NCI-H2107 treated with DMSO at 0.1 percent for 48 hours (cell line): Measurements from ENCODE around the gene AMDHD1.
A peak's percentile ranks its signal among the peaks of the same experiment; 100 is the strongest.

ENCODE experiments used
- DNase-seq: peaks from one replicate; lab custom pipeline; 2025; ENCODE audit not compliant: unreplicated experiment; lab: John Stamatoyannopoulos, UW

Gene AMDHD1

DNA sequence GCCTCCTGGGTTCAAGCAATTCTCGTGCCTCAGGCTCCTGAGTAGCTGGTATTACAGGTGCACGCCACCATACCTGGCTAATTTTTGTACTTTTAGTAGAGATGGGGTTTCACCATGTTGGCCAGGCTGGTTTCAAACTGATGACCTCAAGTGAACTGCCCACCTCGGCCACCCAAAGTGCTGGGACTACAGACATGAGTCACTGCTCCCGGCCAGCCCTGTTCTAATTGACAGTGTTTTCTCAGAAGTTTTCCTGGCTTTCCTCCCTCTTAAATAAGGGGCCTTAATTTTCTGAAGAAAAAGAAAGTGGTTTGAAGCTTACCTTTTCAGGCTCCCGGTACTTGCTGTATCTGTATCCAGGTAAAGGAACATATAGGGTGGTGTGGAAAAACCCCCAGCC, 51.3 kb downstream of the AMDHD1 start:
- no peak for DNase-seq

DNA sequence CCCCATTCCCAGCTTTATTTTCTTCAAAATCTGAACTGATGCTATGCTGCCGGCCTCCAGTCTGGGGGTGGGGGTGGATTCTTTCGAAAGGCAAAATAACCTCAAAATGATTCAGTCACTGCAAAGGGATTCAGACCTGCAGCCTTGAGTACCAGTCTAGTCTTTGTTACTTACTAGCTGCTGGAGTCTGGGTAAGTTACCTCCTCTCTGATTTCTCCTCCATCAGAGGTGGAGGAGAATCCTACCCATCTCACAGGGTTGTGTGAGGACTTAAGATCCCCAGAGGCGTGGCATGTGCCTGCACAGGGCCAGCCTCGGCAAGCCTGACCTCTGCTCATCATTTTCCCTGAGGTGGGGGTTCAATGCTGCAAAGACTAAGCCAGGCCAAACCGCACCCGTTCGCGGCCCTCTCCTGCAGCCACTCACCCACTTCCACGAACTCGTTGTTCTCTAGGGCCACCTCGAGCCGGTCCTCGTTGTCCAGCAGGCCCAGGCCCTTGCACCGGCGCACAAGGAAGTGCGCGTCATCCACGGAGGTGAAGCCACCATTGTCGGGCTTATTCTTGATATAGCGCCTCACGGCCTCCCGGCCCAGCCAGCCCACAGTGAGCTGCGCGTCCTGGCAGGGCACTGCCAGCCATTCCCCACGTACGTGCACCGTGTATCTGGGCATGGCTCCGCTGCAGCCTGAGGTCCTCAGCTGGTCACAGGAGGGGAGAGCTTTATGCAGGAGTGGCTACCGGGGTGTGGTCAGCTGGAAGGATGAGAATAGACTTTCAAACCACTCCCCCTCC, 52.3 kb downstream of the AMDHD1 start:
- DNase-seq = no peak

DNA sequence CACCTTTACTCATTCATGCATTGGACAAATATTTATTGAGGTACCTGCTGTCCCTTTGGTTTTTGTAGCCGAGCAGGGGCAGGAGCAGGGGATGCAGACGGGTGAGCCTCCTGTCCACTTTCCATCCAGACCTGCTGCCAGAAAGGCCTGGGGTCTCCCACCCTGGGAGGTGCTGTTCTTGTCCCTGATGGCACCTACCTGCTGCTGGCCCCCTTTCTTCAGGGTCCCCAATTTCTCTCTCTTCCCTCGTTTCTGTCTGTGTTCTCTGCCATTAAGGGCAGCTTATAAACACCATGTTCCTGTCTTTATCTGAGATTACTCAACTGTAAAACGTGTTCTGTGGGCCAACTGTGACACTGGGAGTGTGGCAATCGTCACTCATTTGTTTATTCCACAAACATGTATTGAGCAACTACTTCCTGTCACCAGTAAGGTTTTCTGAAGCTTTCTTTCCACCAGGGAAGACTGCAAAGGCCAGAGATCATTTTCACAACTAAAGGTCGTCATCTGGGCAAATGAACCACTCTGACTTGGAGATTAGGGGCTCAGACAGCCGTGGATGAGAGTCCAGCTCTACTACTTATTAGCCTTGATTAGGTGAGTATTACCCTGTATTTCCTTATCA, 53.0 kb downstream of the AMDHD1 start, which contains the start of gene HAL:
TSS of gene HAL (minus strand) at position 311 of the 625 bp plus-strand sequence. CDS start 434 bp downstream, outside the sequence.
- DNase-seq = no peak

DNA sequence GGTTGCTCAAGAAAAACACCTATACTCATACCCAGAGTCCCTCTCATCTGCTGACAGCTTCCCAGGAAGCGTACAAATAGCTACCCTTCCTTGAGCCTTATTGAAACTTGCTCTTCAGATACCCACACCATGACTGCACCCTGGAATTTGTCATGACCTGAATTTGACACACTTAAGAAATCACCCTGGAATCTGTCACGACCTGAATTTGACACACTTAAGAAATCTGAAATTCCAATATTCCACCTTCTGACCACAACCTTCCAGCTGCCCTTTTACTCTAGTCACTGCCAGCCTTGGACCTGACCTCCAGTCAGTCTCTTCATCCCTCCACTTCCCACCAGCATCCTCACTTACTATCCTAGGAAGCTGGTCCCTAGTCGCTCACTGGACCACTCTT, 54.1 kb downstream of the AMDHD1 start:
- DNase-seq = no peak

DNA sequence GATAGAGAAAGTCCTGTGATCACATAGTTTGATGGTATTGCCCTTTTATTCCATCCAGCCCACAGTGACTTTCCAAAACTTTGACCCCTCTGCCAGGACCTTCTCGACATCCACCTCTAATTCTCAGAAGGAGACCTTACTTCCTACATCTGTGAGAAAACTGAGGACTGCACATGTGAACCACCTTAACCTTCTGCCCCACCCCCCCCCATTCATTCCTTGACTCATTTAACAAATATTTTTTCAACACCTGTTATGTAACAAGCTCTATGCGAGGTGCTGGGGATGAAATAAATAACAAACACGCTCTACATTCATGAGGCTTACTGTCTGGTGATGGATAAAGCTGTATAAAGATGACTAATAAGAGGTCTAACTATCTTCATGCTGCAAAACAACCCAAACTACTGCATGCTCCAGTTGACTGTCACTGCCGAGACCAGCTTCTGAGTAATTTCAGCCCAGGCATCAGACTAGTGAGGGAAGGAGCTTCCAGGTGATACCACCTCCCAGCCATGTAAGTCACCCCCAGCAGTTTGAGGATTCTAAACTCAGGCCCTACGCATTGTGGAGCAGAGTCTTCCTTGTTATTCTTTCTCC, 54.9 kb downstream of the AMDHD1 start:
- DNase-seq = no peak

DNA sequence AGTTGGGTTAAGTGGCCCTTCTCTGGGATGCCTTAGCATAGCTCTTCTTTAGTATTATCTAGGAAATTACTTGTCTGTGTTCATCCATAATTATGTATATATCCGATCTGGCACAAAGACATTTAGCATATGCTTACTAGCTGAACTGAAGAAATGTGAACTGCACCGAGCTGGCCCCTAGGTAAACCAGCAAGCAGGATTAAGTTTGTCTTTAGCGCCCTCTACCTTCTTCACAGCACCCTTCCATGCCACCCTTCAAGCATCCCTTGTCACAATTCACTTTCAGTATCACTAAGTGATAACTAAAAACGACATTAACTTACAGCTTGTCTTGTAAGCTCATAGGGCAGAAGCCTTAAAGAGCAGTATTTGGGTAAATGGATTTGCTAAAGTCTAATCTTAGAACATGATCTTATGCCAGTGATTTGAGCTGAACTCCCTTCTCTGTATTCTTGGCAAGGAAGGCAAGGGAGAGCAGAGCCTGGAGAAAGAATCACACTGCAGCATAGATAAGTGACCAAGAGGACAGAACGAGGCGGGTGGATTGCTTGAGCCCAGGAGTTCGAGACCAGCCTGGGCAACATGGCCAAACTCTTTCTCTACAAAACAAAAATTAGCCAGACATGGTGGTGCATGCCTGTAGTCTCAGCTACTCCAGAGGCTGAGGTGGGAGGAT, 55.6 kb downstream of the AMDHD1 start:
- peak; percentile 68 for DNase-seq

DNA sequence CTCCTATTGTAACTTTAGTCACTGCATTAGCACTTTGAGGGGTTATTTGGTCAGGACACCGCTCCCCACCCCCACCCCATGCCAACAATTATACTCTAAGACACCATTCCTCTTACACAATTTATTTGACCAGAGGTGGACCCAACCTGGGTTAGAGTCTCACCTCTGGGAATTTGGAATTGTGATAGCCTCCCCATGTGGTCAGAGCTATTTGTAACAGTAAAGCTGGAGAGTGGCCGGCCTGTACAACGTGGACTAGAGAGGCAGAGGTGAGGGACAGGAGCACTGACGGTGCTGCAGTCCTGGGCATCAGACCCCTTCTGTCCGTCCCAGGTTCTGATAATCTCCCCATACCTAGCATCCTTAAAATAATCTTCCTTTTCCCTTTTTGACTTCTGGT, 56.4 kb downstream of the AMDHD1 start:
- DNase-seq = no peak

DNA sequence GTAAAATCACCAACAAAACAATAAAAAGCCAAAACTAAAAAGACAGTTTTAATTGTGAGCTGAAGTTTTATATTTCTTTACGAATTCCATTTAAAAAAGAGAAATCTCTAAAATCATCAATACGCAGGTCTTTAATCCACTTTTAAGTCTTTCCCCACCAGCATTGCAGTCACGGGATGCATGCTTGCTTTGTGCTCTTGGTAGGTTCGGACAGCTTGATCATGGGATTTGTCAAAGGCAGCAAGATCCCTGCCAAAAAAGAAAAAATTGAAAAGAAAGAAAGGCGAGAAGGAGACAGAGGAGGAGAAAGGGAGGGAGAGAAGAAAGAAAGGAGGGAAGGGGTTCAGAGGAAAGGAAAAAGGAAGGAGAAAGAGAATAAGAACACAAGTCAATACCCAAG, 57.7 kb downstream of the AMDHD1 start:
- no peak for DNase-seq

DNA sequence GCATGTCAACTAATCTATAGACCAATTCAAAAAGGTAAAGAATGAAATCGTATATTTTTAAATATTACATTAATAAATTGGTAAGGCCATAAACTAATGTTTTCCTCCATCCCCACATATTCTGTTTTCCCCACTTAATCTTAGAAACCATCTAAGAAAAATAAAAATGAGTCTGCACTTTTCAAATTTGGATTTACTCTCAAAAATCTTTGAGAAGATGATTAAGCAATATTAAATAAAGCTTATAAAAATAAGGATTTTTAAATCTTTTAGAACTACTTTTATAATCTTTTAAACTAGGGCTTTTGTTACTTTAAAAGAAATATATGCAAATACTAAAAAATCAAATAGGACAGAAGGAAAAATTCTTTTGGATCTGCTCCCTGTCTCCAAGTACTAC, 63.6 kb downstream of the AMDHD1 start:
- no peak for DNase-seq

DNA sequence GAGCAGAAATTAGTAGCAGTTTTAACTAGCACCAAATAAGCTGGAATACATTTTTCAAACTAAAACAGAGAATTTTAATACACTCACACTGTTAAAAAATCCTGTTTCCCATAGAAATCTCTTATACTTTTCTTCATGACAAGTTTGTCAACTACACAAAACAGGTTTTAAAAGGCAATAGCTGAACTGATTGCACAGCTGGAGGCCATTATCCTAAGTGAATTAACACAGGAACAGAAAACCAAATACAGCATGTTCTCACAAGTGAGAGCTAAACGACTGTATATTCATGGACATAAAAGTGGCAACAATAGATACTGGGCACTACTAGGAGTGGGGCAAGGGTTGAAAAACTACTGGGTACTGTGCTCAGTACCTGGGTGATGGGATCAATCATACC, 64.6 kb downstream of the AMDHD1 start:
- no peak for DNase-seq

DNA sequence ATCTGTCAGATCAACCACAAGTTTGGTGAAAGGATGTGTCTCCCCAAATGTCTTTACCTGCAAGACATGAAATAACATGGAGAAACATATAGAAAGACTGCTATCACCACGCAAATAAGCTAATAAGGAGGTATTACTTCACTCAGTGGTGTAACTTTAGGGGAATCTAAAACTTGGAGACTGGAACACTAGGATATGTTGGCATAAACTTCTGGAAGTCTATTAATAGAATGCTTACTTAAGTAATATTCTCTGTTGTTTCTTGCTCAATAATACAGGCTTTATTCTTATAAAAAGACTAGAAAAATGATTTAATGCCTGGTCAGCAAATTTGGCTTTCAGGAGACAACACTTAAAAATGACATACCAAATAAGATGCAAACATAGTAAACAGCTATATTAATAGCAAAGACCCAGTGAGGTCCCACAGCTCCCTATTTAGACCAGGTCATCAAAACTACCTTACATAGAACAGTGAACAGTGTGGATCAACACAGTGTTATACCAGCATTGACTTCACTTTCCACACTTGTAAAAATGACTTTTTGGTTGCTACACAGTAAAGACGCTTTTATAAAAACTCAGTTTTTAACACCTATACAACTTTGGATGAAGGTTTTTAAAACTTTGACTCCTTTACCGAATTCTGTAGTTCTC, 71.9 kb downstream of the AMDHD1 start:
- no peak for DNase-seq

DNA sequence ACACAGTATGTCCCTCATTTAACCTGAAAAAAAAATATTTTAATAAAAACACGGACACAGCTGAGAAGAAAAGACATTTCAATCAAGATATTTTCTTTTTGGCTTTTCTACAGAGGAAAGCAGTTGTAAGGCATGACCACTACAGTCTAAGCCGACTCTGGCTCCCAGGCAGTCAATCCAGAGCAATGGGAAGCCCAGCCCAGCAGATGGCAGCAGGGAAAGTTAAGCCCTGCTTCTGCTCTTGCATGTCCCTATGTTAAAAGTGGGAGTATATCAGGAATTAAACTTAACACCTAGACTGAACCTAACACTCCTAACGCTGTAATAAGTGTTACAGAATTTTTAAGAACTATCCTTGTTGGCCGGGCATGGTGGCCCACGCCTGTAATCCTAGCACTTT, 72.5 kb downstream of the AMDHD1 start:
- DNase-seq = peak; percentile 2
